ENCODE results near the gene ERFE. TPM values are rescaled to one million over a fixed set of nuclear protein-coding genes. Genes with fewer than 3 reads are reported as not detected.

Gene ERFE
- total RNA-seq, 1 experiment from 2014 or later: 4.5 TPM

DNA sequence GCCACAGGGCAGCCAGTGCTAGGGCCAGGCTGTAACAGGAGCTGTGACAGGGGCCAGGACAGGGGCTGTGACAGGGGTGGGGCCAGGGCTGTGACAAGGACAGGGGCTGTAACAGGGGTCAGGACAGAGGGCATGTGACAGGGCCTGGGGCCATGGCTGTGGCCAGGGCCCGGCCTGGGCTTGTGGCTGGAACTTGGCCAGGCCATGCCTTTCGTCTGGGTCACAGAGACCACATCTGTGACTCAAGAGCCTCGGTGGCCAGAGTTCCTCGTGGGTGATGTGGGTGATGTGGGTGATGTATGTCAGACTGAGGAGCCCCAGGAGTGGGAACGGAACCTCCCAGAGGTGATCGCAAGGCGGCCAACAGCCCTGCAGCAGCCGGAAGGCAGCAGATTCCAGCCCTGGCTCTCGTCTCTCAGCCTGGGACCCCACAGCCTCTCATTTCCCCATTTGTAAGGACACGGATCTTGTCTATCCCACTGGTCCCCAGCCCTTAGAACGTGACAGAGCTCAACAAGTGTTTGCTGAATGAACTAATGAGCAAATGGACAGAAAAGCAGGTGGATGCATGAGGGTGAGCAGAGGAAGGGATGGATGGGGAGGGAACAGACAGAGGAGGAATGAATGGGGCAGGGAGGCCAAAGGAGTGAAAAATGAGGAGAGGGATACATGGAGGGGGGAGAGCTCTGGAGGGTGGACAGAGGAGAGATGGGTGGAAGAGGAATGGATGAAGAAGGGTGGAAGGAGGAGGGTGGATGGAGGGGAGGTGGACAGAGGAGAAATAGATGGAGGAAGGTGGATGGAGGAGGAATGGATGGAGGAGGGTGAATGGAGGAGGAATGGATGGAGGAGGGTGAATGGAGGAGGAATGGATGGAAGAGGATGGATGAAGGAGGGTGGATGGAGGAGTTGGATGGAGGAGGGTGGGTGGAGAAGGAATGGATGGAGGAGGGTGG is 41.3 kb upstream of the ERFE start:
- ChIA-PET POLR2A (no interaction called here), CTCF (interaction anchor here (1.3 kb wide), 1 partner anchor 22 kb away, joined by 3 read pairs; no protein-coding TSS in a partner anchor)
- Mint-ChIP-seq H3K9me3 (peaks cover 10% of the 10 kb centered on the region), H3K27ac (no peak overlapping the region), H3K4me1 (no peaks in the 10 kb centered on the region), H3K27me3 (ENCODE audit: low read depth) (no peaks in the 10 kb centered on the region), H3K4me3 (no peak overlapping the region), H3K36me3 (peaks cover 6% of the 10 kb centered on the region)
- TF ChIP-seq RORB (CRISPR knock-in tag; IDR thresholded peaks at IDR 0.05) (no peak), ZNF671 (CRISPR knock-in tag; IDR thresholded peaks at IDR 0.05) (no peak), OVOL2 (CRISPR knock-in tag; IDR thresholded peaks at IDR 0.05; ENCODE audit: borderline replicate concordance) (no peak), HMGA2 (CRISPR knock-in tag; IDR thresholded peaks at IDR 0.05) (no peak), RELA (CRISPR knock-in tag; IDR thresholded peaks at IDR 0.05; ENCODE audit: borderline replicate concordance) (no peak), MXD4 (CRISPR knock-in tag; IDR thresholded peaks at IDR 0.05; ENCODE audit: borderline replicate concordance) (no peak), CREM (CRISPR knock-in tag; IDR thresholded peaks at IDR 0.05) (no peak), NFE2L1 (CRISPR knock-in tag; IDR thresholded peaks at IDR 0.05) (no peak), ZNF138 (CRISPR knock-in tag; conservative IDR thresholded peaks at IDR 0.05) (no peak), SP1 (CRISPR knock-in tag; conservative IDR thresholded peaks at IDR 0.05) (no peak), SMAD4 (CRISPR knock-in tag; IDR thresholded peaks at IDR 0.05) (no peak), ETV6 (CRISPR knock-in tag; IDR thresholded peaks at IDR 0.05) (no peak), FOXK1 (CRISPR knock-in tag; IDR thresholded peaks at IDR 0.05) (no peak)
- TF ChIP-seq, protein P1, sequence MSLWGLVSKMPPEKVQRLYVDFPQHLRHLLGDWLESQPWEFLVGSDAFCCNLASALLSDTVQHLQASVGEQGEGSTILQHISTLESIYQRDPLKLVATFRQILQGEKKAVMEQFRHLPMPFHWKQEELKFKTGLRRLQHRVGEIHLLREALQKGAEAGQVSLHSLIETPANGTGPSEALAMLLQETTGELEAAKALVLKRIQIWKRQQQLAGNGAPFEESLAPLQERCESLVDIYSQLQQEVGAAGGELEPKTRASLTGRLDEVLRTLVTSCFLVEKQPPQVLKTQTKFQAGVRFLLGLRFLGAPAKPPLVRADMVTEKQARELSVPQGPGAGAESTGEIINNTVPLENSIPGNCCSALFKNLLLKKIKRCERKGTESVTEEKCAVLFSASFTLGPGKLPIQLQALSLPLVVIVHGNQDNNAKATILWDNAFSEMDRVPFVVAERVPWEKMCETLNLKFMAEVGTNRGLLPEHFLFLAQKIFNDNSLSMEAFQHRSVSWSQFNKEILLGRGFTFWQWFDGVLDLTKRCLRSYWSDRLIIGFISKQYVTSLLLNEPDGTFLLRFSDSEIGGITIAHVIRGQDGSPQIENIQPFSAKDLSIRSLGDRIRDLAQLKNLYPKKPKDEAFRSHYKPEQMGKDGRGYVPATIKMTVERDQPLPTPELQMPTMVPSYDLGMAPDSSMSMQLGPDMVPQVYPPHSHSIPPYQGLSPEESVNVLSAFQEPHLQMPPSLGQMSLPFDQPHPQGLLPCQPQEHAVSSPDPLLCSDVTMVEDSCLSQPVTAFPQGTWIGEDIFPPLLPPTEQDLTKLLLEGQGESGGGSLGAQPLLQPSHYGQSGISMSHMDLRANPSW (CRISPR knock-in tag; conservative IDR thresholded peaks at IDR 0.05; ENCODE audit: low read depth): no peak
- TF ChIP-seq, protein P2, sequence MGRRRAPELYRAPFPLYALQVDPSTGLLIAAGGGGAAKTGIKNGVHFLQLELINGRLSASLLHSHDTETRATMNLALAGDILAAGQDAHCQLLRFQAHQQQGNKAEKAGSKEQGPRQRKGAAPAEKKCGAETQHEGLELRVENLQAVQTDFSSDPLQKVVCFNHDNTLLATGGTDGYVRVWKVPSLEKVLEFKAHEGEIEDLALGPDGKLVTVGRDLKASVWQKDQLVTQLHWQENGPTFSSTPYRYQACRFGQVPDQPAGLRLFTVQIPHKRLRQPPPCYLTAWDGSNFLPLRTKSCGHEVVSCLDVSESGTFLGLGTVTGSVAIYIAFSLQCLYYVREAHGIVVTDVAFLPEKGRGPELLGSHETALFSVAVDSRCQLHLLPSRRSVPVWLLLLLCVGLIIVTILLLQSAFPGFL (CRISPR knock-in tag; IDR thresholded peaks at IDR 0.05; ENCODE audit: borderline replicate concordance): no peak
- TF ChIP-seq, protein P3, sequence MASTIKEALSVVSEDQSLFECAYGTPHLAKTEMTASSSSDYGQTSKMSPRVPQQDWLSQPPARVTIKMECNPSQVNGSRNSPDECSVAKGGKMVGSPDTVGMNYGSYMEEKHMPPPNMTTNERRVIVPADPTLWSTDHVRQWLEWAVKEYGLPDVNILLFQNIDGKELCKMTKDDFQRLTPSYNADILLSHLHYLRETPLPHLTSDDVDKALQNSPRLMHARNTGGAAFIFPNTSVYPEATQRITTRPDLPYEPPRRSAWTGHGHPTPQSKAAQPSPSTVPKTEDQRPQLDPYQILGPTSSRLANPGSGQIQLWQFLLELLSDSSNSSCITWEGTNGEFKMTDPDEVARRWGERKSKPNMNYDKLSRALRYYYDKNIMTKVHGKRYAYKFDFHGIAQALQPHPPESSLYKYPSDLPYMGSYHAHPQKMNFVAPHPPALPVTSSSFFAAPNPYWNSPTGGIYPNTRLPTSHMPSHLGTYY (CRISPR knock-in tag; IDR thresholded peaks at IDR 0.05): no peak
- TF ChIP-seq, protein P4, sequence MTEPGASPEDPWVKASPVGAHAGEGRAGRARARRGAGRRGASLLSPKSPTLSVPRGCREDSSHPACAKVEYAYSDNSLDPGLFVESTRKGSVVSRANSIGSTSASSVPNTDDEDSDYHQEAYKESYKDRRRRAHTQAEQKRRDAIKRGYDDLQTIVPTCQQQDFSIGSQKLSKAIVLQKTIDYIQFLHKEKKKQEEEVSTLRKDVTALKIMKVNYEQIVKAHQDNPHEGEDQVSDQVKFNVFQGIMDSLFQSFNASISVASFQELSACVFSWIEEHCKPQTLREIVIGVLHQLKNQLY (CRISPR knock-in tag; IDR thresholded peaks at IDR 0.05): no peak
- TF ChIP-seq, protein P5, sequence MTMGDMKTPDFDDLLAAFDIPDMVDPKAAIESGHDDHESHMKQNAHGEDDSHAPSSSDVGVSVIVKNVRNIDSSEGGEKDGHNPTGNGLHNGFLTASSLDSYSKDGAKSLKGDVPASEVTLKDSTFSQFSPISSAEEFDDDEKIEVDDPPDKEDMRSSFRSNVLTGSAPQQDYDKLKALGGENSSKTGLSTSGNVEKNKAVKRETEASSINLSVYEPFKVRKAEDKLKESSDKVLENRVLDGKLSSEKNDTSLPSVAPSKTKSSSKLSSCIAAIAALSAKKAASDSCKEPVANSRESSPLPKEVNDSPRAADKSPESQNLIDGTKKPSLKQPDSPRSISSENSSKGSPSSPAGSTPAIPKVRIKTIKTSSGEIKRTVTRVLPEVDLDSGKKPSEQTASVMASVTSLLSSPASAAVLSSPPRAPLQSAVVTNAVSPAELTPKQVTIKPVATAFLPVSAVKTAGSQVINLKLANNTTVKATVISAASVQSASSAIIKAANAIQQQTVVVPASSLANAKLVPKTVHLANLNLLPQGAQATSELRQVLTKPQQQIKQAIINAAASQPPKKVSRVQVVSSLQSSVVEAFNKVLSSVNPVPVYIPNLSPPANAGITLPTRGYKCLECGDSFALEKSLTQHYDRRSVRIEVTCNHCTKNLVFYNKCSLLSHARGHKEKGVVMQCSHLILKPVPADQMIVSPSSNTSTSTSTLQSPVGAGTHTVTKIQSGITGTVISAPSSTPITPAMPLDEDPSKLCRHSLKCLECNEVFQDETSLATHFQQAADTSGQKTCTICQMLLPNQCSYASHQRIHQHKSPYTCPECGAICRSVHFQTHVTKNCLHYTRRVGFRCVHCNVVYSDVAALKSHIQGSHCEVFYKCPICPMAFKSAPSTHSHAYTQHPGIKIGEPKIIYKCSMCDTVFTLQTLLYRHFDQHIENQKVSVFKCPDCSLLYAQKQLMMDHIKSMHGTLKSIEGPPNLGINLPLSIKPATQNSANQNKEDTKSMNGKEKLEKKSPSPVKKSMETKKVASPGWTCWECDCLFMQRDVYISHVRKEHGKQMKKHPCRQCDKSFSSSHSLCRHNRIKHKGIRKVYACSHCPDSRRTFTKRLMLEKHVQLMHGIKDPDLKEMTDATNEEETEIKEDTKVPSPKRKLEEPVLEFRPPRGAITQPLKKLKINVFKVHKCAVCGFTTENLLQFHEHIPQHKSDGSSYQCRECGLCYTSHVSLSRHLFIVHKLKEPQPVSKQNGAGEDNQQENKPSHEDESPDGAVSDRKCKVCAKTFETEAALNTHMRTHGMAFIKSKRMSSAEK (CRISPR knock-in tag; IDR thresholded peaks at IDR 0.05; ENCODE audit: borderline replicate concordance): no peak
- DNase-seq (ENCODE audit: low spot score) (no peak), ATAC-seq (no peak)

All from WTC11 (cell line).